ENCODE results near the gene DYNC1I1.
A peak's percentile ranks its signal among the peaks of the same experiment; 100 is the strongest.

The DYNC1I1 gene

DNA sequence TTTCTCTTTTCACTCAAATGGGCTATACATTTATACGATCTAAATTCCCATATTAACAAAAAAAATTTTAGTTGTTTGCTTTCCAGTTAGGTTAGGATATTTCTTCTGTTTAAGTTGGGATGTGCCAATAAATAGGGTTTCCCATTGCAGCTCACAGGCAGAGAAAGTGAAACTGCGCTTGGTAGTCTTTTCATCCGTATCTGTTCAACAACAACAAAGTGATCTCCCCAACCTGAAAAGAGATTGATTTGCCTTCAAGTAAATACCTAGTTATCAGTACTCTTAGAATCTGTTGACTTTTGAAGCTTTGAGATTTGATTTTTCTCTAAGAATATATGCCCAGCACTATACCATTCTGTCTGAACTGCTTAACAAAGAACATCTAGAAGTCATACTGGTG lies 143.4 kb downstream of the DYNC1I1 start:
- DNase-seq (ENCODE audit: extremely low spot score) = no peak
- TF ChIP-seq, protein P1, sequence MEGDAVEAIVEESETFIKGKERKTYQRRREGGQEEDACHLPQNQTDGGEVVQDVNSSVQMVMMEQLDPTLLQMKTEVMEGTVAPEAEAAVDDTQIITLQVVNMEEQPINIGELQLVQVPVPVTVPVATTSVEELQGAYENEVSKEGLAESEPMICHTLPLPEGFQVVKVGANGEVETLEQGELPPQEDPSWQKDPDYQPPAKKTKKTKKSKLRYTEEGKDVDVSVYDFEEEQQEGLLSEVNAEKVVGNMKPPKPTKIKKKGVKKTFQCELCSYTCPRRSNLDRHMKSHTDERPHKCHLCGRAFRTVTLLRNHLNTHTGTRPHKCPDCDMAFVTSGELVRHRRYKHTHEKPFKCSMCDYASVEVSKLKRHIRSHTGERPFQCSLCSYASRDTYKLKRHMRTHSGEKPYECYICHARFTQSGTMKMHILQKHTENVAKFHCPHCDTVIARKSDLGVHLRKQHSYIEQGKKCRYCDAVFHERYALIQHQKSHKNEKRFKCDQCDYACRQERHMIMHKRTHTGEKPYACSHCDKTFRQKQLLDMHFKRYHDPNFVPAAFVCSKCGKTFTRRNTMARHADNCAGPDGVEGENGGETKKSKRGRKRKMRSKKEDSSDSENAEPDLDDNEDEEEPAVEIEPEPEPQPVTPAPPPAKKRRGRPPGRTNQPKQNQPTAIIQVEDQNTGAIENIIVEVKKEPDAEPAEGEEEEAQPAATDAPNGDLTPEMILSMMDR (IDR thresholded peaks at IDR 0.05; ENCODE audit: control extremely low read depth, extremely low read depth, low read depth, missing control alignments) = no peak
- POLR2A ChIA-PET = no interaction called here
- CTCF ChIA-PET = interaction anchor here (0.7 to 6.9 kb wide), 28 partner anchors 7 to 1201 kb away, joined by 3 to 51 read pairs (median 4); partner anchors contain the start of gene DLX5

DNA sequence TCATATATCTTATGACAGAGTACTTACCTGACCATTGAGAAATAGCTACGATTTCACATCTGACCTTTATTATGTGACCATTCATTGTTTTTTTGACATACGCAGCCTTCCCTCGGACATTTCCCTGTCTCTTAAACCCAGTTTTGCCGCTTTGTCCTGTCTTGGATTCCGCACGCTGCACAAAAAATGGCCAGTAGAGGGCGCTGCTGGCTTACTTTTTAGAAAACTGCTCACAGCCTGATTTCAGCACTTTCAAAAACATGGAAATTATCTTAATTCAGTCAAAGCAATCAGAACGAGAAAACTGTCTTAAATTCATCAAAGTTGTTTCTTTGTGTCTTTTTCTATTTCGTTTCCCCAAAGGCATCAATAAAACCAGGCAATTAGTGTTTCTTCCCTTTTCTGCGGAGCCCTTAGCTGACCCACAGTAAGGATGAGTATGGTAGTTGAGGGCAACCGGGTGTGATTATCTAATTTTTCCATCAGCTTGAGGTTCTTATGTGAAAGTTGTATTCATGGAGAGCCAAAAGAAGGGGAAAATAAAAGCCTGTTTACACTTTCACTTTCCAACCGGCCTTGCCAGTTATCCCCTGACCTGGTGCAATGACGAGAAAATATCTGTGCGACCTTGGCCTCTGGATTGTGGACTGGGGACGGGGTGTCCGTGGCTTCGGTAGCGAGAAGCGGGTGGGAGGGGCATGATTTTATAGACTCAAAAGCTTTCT lies 144.4 kb downstream of the DYNC1I1 start:
- ChIA-PET POLR2A (no interaction called here), CTCF (interaction anchor here (0.7 to 6.9 kb wide), 21 partner anchors 8 to 1200 kb away, joined by 3 to 51 read pairs (median 5); partner anchors contain the start of gene DLX5)
- TF ChIP-seq, protein P1 (IDR thresholded peaks at IDR 0.05; ENCODE audit: control extremely low read depth, extremely low read depth, low read depth, missing control alignments) = peak; percentile 93
- peak; percentile 48 for DNase-seq (ENCODE audit: extremely low spot score)

DNA sequence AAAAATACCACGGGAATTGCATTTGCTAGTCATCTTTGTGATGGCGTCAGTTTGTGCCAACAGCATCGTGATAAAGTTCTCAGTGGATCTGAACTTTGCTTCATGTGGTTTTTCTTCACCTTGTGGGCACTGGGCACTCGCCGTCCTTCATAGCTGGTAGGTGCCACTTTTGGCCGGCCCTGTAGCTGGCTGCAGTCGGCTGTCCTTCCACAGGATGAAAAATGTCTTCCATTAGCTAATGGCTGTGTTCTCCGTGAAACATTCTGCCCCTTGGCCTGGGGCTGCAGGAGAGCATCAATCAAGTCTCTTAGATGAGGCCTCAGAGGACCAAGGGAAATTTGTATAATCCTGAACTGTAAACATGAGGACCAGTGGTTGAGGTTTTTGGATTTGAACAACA lies 145.3 kb downstream of the DYNC1I1 start:
- POLR2A ChIA-PET = no interaction called here

DNA sequence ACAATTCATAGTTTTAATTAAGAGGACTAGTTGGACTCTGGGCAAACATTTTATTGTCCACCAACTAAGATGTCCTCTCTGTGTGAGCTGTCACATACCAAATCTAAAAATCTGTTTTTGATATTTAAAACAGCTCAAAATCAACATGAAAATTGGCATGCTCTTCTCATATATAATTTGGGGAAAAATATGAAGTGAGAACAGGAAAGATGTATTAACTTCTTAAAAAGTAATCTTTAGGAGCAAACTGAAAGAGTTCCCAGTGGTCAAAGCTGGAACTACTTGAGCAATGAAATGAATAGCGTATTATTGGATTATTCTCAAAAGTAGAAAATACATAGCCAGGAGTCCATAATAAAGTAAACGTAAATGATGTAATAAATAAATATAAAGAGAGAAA lies 147.2 kb downstream of the DYNC1I1 start:
- POLR2A ChIA-PET = no interaction called here
- CTCF ChIA-PET = interaction anchor here (1.2 to 2.1 kb wide), 3 partner anchors 14 to 1144 kb away, joined by 3 to 10 read pairs (median 8); no protein-coding TSS in a partner anchor
- TF ChIP-seq, protein P1 (IDR thresholded peaks at IDR 0.05; ENCODE audit: control extremely low read depth, extremely low read depth, low read depth, missing control alignments) = no peak

More for the DNA sequence above, 145.3 kb downstream of the DYNC1I1 start:
- TF ChIP-seq, protein P1 (IDR thresholded peaks at IDR 0.05; ENCODE audit: control extremely low read depth, extremely low read depth, low read depth, missing control alignments) = no peak
- DNase-seq (ENCODE audit: extremely low spot score) = no peak
- CTCF ChIA-PET = interaction anchor here (0.9 to 6.9 kb wide), 9 partner anchors 8 to 1117 kb away, joined by 3 to 51 read pairs (median 5); no protein-coding TSS in a partner anchor

DNA sequence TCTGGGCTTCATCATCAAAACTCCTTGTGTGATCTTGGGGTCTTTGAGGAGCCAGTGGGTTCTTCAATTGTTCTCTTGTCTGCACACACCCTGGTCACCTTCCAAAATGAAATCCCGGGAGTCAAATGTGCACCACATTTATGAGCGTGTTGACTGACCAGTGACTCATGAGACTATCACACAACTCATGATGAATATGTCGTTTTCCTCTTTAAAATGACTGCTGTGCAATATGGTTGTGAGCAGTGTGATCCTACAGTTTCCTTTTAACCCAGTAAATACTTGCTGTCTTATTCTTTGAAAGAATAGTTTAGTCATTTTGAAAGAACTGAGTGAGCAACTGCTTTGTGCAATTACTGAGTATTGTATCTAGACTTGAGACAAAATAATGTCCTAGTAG lies 149.2 kb downstream of the DYNC1I1 start:
- TF ChIP-seq, protein P1 (IDR thresholded peaks at IDR 0.05; ENCODE audit: control extremely low read depth, extremely low read depth, low read depth, missing control alignments) = no peak
- CTCF ChIA-PET = interaction anchor here (1.2 to 2.5 kb wide), 2 partner anchors 8 to 1106 kb away, joined by 4 to 11 read pairs; no protein-coding TSS in a partner anchor
- POLR2A ChIA-PET = no interaction called here
- DNase-seq (ENCODE audit: extremely low spot score) = no peak

More for the DNA sequence above, 147.2 kb downstream of the DYNC1I1 start:
- DNase-seq (ENCODE audit: extremely low spot score) = no peak

DNA sequence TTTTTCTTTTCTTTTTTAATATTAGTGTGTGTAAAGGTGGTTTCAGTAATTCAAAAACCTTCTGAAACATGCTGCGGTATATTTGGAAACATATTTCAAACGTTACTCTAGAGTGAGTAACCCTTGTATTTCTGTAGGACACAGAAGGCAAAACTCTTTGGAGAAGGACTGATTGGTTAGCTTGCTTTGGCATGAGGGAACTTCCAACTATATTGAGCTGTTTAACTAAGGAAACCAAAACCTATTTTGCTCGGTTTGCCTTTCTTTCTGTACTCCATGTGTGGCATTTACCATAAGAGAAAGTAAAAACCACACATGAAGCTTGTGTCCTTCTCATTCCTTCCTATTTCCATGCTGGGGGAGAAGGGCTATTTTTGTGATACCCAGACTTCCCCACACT lies 149.8 kb downstream of the DYNC1I1 start:
- ChIA-PET POLR2A (no interaction called here), CTCF (interaction anchor here (1.2 to 2.5 kb wide), 2 partner anchors 9 to 1105 kb away, joined by 4 to 11 read pairs; no protein-coding TSS in a partner anchor)
- TF ChIP-seq, protein P1 (IDR thresholded peaks at IDR 0.05; ENCODE audit: control extremely low read depth, extremely low read depth, low read depth, missing control alignments) = no peak
- DNase-seq (ENCODE audit: extremely low spot score) = no peak

All from GM10248 (cell line).